Muscle layer of duodenum (tissue), 2 donors: Measurements from ENCODE around the gene DPCD.

Experiments
- H3K27ac ChIP-seq: one replicate; pipeline ENCODE4 v1.7.0; 2013; ENCODE audit warnings: mild to moderate bottlenecking, low read length
- H3K27me3 ChIP-seq: one replicate; pipeline ENCODE4 v1.7.0; 2013; ENCODE audit warnings: low read depth, mild to moderate bottlenecking, control low read depth, low read length
- H3K36me3 ChIP-seq, 2 donors: one replicate each; pipeline ENCODE4 v1.7.0; 2013; ENCODE audit warnings: low read length in 2 of 2, control low read depth in 1 of 2, mild to moderate bottlenecking in 1 of 2; ENCODE audit not compliant: insufficient read depth in 2 of 2, control insufficient read depth in 1 of 2
- H3K4me1 ChIP-seq, 2 donors: one replicate each; pipeline ENCODE4 v1.7.0; 2013; ENCODE audit warnings: low read length in 2 of 2, mild to moderate bottlenecking in 2 of 2, control low read depth in 1 of 2, moderate library complexity in 1 of 2; ENCODE audit not compliant: insufficient read depth in 2 of 2, control insufficient read depth in 1 of 2
- H3K4me3 ChIP-seq, 2 donors: one replicate each; pipeline ENCODE4 v1.7.0; 2013; ENCODE audit warnings: low read length in 2 of 2, low read depth in 1 of 2, mild to moderate bottlenecking in 1 of 2
- H3K9me3 ChIP-seq, 2 donors: one replicate each; pipeline ENCODE4 v1.7.0; 2013; ENCODE audit warnings: low read length in 2 of 2, control low read depth in 1 of 2, mild to moderate bottlenecking in 1 of 2; ENCODE audit not compliant: control insufficient read depth in 1 of 2
- donor health status: healthy.

The DPCD gene

DNA sequence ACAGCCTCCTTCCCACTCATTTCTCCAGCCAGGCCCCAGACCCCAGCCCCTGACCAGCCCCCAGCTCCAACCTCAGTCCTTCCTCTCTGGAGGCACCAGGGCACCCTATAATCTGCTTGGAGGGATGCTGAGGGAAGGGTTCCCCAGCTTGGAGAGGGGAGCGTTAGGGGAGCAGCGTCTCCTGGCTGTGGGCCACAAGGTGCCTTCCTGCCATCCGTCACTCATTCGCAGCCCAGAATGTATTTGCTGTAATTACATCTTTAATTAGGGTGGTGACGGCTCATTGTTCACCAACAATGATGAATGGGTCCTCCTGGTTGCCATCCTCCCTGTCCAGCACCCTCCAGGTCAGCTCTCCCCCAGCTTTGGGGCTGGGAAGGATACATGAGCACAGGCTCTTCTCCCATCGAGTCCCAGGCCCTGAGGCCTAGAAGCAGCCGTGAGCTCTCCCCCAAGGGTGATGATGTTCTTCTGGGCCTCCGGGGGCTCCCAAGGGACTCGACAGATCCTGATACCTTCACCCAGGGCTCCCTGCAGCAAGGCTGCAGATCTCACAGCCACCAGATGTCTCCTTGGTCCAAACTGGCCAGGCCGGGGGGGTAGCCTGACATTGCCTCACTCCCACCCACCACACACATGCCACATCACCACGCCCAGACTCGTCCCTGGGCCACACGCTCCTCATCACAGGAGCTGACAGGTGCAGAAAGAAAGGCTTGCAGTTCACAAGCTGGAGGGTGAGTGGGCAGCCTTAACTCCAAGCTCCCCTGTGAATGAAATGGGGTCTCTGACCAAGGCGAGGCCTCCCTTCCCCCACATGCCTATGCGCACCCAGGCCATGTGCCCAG, 26.8 kb upstream of the DPCD start:
- Histone ChIP-seq H3K4me1 (peaks cover 0 to 2% of the 10 kb centered on the region in 2 donors), H3K27me3 (peaks cover 16% of the 10 kb centered on the region), H3K9me3 (no peaks in the 10 kb centered on the region), H3K4me3 (no peak overlapping the region), H3K27ac (no peak overlapping the region), H3K36me3 (no peaks in the 10 kb centered on the region)

GRCh38 chr10:101562231-101562630, 25.9 kb upstream of the DPCD start:
- H3K36me3 ChIP-seq = no peaks in the 10 kb centered on the region
- H3K4me3 ChIP-seq = no peak overlapping the region
- H3K9me3 ChIP-seq = no peaks in the 10 kb centered on the region
- H3K27ac ChIP-seq = no peak overlapping the region
- H3K4me1 ChIP-seq = peaks cover 0 to 7% of the 10 kb centered on the region in 2 donors
- peaks cover 24% of the 10 kb centered on the region for H3K27me3 ChIP-seq

DNA sequence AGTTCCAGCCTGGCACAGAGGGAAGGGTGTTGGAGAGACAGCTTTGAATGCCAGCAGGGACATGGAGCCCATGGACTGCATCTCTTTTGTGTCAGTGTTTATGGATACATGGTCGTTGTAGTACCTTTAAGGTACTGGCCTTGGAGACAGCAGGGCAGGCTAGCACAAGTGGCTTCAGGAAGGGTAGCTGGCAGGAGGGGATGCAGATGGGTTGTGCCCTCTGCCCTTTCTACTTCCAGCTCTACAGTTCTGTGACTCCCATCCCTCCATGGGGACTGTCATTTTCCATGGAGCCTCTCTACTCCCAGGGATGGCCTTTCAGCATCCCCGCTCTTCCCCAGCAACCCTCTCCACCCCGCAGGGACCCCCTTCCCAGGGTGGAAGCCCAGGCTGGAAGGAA, 25.1 kb upstream of the DPCD start:
- H3K4me3 ChIP-seq = no peak overlapping the region
- H3K4me1 ChIP-seq = peaks cover 0 to 7% of the 10 kb centered on the region in 2 donors
- H3K9me3 ChIP-seq = no peaks in the 10 kb centered on the region
- no peaks in the 10 kb centered on the region for H3K36me3 ChIP-seq
- H3K27me3 ChIP-seq = peaks cover 28% of the 10 kb centered on the region
- no peak overlapping the region for H3K27ac ChIP-seq

- Histone ChIP-seq H3K4me3 (no peak overlapping the region), H3K36me3 (no peaks in the 10 kb centered on the region), H3K4me1 (peaks cover 0 to 7% of the 10 kb centered on the region in 2 donors), H3K27ac (no peak overlapping the region), H3K9me3 (no peaks in the 10 kb centered on the region), H3K27me3 (peaks cover 33% of the 10 kb centered on the region)
Observed at GRCh38 chr10:101563497-101564040, 24.6 kb upstream of the DPCD start.

DNA sequence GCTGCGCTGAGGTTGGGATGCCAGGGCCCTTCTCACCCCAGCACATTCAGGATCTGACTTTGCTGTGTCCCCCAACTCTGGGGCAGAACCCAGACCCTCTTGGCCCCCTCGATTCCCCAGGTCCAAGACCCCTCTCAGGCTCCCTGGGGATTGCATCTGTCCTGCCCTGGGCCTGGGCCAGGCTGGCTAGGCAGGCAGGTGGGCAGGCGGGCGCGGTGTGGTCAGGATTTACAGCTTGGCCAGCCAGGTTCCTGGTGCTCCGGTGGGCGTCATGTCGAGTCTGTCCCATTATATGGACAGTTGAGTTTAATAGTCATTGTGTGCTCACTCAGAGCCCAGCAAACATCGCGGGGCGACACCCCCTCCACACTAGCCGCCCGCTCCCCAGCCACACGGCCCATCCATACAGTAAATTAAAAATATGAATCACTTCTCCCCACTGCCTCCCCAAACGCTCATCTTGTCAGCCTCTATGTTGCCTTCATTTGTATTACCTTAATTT, 23.6 kb upstream of the DPCD start:
- H3K4me3 ChIP-seq = no peak overlapping the region
- peaks cover 41% of the 10 kb centered on the region for H3K27me3 ChIP-seq
- no peak overlapping the region for H3K27ac ChIP-seq
- H3K36me3 ChIP-seq = no peaks in the 10 kb centered on the region
- peaks cover 0 to 12% of the 10 kb centered on the region in 2 donors for H3K4me1 ChIP-seq
- no peaks in the 10 kb centered on the region for H3K9me3 ChIP-seq

GRCh38 chr10:101565370-101565900, 22.7 kb upstream of the DPCD start:
- Histone ChIP-seq H3K4me1 (peaks cover 0 to 19% of the 10 kb centered on the region in 2 donors), H3K27me3 (peaks cover 44% of the 10 kb centered on the region), H3K36me3 (no peaks in the 10 kb centered on the region), H3K9me3 (no peaks in the 10 kb centered on the region), H3K27ac (no peak overlapping the region), H3K4me3 (no peak overlapping the region)

- peak overlapping the region in 1 of 2 donors; percentile 49 for H3K4me3 ChIP-seq
- peaks cover 44% of the 10 kb centered on the region for H3K27me3 ChIP-seq
- peaks cover 0 to 24% of the 10 kb centered on the region in 2 donors for H3K4me1 ChIP-seq
- H3K36me3 ChIP-seq = no peaks in the 10 kb centered on the region
- H3K9me3 ChIP-seq = no peaks in the 10 kb centered on the region
- no peak overlapping the region for H3K27ac ChIP-seq
Observed at GRCh38 chr10:101565936-101566332, 22.2 kb upstream of the DPCD start.

- Histone ChIP-seq H3K4me1 (peaks cover 0 to 25% of the 10 kb centered on the region in 2 donors), H3K27me3 (peaks cover 44% of the 10 kb centered on the region), H3K36me3 (no peaks in the 10 kb centered on the region), H3K9me3 (no peaks in the 10 kb centered on the region), H3K27ac (no peak overlapping the region), H3K4me3 (peak overlapping the region in 1 of 2 donors; percentile 49)
Observed at GRCh38 chr10:101566333-101567164, 21.6 kb upstream of the DPCD start.

GRCh38 chr10:101567165-101568006, 20.7 kb upstream of the DPCD start:
- Histone ChIP-seq H3K27ac (no peak overlapping the region), H3K27me3 (peaks cover 44% of the 10 kb centered on the region), H3K9me3 (no peaks in the 10 kb centered on the region), H3K4me3 (no peak overlapping the region), H3K4me1 (peaks cover 0 to 25% of the 10 kb centered on the region in 2 donors), H3K36me3 (no peaks in the 10 kb centered on the region)

DNA sequence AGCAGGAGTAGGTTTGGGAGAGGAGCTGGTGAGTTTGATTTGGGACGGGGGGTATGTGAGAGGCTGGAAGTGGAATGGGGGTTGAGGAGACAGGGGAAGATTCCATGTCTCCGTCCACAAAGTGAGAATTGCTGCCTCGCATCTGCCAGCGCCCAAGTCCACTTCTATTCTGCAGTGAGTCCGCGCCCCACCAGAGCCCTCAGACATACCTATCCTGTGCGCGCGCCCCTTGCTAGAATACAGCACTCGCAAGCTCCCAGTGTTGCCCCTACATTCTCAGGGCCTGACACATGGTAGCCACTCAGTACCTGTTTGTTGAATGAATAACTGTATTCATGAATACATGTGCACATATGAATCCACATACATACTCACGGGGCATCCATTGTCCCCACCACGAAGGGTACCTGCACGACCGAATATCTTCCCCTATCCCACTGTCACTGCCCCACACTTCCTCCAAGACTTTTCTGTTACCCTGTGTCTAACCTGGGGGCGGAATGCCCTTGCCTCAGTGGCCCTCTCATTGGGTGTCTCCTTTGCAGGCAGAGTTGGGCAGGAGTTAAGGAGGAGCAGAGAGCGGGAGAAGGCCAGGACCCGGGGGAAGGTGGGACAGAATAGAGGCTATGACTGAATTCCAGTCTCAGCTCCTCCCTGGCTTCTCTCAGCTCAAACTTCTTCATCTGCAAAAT, 19.9 kb upstream of the DPCD start:
- Histone ChIP-seq H3K36me3 (no peaks in the 10 kb centered on the region), H3K9me3 (peaks cover 6% of the 10 kb centered on the region in 2 donors), H3K4me3 (no peak overlapping the region), H3K27ac (no peak overlapping the region), H3K27me3 (peaks cover 44% of the 10 kb centered on the region), H3K4me1 (peaks cover 0 to 25% of the 10 kb centered on the region in 2 donors)
